ENCODE results near the gene PICK1.
"Not testable (repeated sequence)": the region's sequence is repeated elsewhere in the genome, so short reads cannot be mapped to it uniquely, and the experiment has no call there.

PICK1 gene

DNA sequence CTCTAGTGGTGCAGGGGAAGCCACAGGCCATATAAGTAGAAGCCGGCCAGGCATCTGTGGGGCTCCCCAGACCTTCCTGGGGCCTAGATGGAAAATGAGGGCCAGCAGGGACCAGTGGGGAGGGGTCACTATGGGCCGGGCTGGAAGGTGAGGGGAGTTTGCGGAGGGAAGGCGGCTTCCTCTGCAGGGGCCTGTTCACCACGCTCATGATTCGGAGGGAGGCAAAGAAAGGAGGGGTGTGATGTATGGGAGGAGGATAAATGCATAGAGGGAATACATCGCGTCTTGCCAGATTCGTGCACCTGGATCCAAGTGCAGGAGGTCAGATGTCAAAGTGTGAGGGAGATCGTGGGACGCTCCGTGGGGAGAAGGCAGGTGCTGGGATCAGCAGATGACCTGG lies 19.9 kb downstream of the PICK1 start:
- no peak for DNase-seq

DNA sequence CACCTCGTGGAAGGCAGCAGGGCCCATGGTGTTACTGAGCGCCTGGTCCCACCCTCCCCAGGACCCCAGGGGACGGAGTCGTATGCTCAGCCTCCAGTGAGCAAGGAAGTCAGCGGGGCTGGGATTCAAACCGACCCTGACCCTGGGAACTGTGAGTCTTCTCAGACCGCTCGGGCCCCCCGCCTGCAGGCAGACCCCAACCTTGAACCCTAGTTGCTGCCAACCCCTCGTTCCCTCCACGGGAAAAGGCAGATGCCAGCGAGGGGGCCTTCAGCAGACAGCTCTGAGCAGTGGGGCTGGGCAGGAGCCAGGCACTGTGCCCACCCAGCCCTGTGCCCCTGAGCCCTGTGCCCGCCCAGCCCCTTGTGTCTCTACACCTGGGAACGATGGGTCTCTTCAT lies 20.4 kb downstream of the PICK1 start:
- DNase-seq = no peak

DNA sequence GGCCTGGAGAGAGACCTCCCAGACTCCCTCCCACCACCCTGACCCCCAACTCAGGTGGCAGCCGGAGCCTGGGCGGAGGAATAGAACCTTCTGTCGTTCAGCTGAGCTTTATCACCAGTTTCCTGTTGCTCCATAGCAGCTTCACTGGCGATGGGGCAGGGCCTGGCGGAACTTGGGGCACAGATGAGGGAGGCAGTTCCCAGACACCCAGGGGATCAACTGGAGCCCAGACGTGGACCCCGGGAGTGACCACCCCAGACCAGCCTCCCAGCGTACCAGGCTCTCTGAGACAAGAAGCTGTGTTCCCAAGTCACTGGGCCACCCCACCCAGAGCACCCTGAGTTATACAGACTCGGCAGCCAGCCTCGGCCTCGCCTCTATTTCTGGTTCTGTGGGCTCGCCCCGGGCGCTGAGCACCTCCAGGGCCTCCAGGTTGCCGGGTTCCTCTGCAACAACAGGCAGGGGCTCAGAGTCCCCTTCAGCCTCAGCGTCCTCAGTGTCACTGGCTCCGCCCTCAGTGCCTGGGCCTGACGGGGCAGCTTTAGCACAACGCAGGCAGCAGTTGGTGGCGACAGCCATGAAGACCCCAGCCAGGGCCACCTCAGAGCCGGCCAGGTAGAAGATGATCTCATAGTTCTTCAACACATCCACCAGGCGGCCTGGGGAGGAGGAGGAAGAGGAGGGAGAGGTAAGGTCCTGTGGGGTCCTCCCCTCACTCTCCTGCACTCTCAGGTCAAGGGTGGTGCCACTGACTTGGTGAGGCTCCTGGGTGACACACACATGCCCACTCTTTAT lies 21.0 kb downstream of the PICK1 start:
- DNase-seq = no peak

DNA sequence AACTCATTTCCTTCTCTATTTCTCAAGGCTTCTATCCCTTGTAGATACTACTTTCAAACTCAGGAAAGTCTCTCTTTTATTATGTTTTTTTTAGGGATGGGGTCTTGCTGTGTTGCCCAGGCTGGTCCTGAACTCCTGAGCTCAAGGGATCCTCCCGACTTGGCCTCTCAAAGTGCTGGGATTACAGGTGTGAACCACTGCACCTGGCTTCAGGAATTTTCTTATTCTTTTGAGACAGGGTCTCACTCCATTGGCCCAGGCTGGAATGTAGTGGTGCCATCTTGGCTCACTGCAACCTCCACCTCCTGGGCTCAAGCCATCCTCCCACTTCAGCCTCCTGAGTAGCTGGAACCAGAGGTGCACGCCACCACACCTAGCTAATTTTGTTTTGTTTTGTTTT lies 22.0 kb downstream of the PICK1 start:
- not testable (repeated sequence) for DNase-seq

DNA sequence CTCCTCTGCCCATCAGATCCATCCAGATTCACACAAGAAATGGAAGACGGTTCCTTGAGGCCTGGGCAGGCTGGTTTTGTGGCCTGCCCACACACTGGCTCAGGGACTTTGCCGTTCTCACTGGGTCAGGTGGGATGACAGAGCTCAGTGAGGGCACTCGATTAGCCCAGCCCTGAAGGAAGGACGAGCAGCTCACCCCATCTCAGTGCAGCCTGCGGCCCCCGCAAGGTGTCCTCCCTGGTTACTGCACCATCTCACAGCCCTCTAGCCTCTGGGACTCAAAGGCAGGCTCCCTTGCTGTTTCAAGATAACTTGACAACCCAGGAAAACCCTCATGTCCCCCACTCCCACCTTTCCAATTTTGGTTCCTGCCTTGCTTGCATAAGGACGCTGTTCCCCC lies 22.6 kb downstream of the PICK1 start:
- no peak for DNase-seq

DNA sequence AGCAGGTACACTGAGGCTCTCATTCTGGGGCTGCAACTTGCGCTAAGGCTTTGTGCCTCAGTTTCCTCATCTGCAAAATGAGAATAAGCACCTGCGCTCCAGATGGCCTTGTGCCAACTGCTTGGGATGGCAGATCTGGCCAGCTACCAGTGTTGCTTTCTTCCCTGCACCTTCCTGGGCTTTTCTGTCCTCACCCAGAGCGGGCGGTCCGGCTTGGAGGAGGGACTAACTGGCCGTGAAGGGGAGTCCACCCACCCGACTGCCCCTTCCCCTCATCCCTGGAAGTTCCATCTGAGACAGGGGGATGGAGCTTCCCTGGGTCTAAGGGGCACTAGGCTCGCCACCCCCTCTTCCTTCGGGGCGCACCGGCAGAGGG lies 23.3 kb downstream of the PICK1 start:
- no peak for DNase-seq

DNA sequence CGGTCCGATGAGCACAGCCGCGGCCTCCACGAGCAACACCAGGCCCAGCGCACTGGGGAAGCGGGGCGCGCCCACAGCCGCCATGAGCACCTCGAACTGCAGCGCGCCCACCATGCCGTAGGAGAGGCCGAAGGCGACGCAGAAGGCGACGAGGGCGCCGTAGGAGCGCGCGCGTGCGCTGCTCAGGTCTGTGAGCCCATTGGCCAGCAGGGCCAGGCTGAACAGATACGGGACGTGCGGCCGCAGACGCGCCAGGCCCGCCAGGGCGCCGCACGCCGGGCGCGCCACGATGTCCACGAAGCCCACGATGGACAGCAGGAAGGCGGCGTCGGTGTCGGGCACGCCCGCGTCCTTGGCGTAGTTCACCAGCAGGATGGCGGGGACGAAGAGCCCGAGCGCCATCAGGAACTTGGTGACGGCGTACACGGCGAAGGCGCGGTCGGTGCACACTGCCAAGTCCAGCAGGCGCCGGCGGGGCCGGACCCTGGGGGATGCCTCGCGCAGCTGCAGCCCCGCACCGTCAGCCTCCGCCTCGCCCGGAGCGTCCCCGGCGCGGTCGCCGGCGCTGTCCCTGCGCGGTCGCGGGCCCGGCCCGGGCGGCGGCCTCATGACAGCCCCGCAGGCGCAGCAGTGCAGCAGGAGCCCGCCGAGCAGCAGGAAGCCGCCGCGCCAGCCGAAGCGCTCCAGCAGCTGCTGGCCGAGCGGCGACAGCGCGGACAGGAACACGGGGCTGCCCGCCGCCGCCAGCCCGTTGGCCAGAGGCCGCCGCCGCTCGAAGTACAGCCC lies 23.8 kb downstream of the PICK1 start:
- no peak for DNase-seq

DNA sequence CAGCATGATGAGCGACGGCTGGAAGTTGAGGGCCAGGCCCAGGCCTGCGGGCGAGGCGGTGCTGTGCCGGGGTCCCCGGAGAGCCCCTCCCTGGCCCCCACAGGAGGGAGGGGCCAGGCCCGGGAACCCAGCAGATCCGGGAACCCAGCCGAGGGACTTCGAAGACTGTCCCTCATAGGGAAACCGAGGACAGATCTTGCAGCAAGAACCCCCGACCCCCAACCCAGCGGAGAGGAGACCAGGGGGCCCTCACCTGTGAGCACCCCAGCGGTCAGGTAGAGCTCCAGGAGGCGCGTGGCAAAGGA lies 24.4 kb downstream of the PICK1 start:
- no peak for DNase-seq

DNA sequence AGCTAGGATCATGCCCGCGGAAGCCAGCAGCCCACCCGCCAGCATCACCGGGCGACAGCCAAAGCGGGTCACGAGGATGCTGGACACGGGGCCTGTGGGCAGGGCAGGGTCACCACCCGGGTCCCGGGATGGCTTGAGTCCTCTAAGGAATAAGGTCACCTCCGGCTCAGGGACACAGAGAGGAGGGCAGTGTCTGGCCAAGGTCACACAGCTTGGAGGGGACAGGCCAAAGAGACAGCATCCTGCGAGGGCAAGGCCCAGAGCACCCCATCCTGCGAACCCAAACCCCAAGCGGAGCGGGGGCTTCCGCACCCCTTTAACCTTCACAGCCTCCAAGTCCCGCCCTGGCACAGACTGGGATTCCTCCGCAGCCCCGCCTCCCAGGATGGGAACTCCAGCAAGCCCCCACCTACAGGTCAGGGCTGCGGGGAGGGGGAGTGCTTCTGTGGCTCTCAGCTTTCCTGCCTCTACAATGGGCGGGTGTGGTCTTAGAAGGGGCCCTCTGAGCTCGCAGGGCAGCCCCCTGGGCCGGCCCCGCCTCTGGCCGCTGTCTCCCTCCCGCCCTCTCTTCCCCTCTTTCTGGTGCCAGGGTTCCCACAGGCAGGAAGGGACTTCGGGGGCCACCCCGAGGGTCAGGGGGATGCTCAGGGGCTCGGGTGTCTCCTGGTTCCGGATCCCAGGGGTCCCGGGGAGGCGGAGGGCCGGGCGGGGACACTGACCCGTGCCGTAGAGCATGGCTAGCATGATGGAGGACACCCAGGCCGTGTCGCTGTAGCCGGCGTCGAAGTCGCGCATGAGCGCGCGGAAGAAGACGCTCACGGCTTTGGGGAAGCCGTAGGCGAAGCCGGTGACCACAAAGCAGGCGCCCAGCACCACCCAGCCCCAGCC lies 25.0 kb downstream of the PICK1 start:
- DNase-seq = peak; percentile 64

DNA sequence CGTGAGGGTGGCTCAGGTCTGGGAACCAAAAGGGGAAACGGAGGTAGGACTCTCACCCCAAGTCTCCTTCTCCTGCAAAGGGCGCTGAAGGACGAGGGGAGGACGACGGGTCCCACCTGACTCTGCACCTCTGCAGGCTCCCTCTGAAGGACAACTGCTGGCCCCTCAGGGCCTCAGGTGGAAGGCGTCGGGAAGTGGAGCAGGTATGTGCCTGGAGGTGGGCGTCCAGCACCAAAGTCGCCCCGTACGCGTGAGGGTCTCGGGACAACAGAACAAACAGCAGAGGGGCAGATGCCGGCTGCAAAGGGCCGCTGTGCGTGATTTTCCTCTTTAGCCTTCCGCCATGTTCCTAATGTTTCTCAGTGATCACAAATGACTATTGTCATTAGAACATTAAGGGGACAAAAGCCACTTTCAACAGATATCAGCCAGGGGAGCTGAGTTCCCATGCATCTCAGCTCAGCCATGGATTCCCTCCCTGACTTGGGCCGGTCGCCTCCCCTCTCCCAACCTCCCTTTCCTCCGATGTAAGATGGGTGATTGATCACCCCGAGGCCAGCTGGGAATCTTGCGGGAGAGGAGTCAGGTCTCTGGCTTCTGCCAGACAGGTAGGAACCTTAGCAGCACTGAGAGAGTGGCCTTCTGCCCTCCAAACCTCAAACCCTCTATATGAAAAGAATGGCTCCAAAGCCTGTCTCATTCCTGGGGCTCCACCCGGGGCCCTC lies 25.9 kb downstream of the PICK1 start:
- no peak for DNase-seq

DNA sequence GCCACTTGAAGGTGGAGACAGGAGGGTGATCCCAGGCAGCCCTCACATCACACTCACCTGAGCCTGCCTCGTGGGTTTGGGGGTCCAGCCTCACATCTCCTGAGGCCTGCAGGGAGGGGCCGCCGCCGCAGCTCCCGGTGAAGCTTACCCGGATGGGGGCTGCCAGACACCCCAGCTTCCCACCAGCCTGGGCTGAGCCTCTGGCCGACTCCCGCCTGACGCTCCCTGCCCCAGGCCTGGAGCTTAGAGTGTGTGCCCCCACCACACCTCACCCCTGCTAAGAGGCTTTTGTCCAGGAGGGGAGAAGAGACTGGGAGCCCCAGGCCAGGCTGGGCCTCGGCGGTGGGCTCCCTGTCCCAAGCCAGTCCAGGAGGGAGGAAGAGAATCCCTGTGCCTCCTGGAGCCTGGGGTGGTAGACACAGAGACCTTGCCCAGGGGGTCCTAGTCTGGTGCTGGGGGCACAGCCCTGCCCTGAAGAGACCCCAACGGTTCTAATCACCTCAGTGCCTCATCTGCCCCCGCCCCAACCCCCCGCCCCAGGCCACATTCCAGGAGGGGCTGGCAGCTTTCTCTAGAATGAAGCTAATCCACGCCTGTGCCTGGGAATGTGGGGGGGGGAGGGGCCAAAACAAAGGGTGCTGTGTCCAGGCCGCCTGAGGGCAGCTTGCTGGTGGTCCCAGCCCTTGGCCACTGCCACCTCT lies 26.9 kb downstream of the PICK1 start, which contains the start of gene SLC16A8:
Gene SLC16A8 (minus strand): TSS at position 254 of the 701 bp plus-strand sequence. CDS start 1,311 bp downstream, outside the sequence.
- no peak for DNase-seq

DNA sequence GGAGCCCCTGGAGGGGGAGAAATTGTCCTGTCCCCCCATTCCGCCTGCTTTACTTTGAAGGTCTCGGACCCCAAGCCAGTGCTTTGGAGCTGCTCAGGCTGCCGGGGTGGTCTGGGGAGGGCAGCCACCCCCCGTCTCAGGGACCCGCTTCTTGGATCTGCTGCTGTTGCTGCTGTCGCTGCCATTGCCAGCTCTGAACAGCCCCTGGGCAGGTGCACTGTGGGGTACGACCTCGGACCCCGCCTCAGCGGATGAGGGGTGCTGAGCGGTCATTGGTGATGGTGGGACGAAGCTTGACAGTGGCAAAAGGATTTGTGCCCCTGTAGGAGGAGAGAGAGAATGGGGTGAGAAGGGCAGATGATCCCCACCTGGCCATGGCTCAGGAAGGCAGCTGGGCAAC lies 27.9 kb downstream of the PICK1 start:
- DNase-seq = no peak

DNA sequence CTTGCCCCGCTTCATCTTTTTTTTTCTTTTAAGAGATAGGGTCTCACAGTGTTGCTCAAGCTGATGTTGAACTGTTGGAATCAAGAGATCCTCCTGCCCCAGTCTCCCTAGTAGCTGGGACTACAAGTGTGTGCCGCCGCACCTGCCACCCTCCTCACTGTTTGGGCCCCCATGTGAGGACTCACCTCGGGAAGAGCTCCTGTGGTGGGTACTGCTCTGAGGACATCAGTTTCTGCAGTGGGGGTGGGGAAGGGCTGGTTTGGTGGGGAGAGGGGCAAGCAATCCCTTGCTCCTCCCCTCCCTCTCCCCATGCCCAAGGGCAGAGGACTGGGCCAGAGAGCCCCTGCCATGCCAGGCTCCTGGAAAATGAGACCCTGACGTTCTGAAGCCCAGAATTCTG lies 28.3 kb downstream of the PICK1 start:
- DNase-seq = no peak

DNA sequence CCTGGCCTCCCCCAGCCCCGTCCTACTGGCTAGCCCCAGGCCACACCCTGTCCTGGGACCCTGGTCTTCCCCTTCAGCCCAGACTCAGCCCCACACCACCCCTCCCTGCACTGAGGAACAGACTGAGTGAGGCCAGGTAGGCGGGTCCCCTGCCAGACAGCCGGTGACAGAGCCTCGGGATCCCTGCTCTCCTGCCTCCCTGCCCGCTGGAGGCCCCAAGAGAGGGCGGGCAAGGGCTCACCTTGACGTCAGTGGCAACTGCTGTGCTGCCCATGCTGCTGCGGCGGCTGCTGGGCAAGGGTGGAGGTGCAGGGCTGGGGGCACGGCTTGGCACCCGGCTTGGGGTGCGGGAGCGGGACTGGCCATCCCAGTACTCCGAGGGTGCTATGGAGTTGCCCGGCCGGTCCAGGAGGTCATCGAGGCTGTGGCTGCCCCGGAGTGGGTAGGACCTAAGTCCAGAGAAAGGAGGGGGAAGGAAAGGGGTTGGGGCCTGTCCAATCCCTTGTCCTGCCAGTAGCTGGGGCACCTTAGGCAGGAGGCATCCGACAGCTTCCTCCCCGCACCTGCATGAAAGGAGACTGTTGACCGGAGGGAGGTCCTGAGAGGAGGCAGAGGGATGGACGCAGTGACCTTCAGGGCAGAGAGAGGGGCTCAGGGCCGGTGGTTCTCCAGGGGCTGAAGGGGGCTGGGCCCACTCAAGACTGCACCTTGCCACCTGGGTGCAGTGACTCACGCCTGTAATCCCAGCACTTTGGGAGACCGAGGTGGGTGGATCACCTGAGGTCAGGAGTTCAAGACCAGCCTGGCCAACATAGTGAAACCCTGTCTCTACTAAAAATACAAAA lies 29.0 kb downstream of the PICK1 start:
- DNase-seq = no peak

DNA sequence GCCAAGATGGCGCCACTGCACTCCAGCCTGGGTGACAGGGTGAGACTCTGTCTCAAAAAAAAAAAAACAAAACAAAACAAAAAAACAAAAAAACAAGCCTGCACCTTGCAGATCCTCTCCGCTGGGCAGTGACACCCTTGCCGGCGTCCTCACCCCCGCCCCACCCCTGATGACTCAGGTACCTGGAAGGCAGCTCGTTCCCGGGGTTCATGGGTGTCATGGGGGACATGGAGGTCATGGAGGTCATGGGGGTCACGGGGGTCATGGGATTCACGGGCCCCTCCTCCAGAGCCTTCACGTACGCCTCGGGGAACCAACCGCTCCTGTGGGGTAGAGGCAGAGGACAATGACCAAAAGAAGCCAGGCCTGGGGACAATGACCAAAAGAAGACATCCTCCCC lies 29.7 kb downstream of the PICK1 start:
- no peak for DNase-seq

DNA sequence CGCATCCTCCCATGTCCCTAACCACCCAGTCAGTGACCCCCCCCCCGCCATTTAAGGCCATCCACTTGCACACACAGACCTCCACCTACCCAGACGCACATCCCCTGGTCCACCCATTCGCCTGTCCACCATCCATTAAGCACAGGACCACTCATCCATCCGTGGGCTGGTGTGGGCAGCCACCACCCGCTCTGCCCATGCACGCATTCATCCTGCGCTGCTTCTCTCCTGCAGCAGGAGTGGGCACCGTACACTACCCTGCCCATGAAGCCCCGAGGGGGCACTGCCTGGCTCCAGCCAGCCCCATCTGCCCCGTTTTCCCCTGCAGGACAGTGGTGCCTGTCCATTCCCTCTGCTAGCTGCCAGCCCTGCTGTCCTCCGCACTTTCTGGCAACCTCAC lies 30.7 kb downstream of the PICK1 start:
- DNase-seq = no peak

DNA sequence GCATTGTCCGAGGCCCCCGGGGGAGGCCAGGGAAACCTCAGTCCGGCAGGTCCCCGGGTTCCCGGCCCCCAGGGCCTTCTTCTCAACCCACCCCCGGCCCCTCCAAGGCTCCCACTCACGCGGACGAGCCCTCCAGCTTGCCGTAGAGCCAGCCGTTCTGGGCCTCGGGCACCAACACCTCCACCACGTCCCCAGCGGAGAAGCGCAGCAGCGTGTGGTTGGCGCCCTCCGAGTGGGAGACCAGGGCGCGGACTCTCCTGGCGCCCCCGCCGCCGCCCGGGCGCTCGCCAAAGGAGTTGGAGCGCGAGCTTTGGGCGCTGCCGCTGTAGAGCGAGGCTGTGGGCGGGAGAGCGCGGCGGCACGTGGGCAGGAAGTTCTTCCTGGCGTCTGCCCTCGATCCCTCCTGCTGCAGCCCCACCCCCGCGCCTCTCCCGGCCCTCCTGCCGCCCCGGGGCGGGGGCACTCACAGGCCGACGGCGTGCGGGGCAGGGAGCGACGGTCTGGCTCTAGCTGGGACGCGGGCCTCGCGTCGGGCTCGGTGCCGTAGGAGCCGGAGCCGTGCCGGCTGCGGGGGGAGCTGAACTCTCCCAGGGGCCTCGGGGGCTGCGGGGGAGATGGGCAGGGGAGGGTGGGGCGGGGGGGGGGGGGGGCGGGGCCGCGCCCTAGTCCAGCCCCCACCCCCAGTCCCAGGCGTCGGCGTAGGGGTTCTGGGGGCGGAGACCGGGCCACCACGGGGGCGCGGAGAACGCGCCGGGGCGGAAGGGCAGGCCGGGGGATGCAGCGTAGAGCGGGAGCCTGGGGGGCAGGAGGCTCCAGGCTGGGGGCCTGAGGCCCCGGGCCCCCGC lies 31.6 kb downstream of the PICK1 start:
- no peak for DNase-seq

DNA sequence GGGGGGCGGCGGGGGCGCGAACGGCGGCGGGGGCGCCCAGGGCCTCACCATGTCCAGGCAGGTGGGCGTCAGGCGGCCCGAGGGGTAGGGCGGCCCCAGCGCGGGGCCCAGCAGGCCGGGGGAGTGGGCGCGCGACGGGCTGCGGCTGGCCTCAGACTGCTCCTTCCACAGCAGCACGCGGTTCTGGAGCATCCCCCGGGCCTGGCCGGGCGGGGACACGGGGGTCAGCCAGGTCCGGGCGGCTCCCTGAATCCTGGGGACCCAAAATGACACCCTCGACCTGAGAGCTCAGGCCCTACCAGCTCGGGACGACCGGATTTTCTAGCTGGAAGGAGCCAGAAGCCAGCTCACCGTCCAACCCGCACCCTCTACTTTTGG lies 32.3 kb downstream of the PICK1 start:
- no peak for DNase-seq

DNA sequence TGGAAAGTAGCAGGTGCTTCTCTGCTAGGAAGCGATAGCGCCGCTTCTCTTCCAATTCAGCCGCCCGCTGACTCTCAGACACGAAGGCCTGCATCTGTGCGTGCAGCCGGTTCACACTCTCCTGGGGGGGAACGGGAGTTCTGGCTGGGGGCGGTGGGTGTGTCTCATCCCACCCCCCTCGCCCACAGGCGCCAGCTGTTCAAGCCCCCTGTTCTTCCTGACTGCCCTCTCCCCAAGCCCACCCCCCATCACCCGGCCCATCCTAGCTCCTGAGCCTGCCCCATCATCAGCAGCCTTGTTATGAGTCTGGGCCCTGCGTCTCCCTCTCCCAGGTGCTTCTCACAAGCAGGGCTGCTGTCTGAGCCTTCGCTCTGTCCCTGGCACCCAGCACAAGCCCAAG lies 39.9 kb downstream of the PICK1 start:
- no peak for DNase-seq
